GM23338 (cell line): ENCODE measurements around the gene LYRM9.

Experiments
- CREB1 ChIP-seq: fragments of 250-450 bp; sonication (Bioruptor Pico); IDR thresholded peaks from 2 replicates; pipeline ENCODE4 v1.5.0; 2020; ENCODE audit warnings: low read depth, mild to moderate bottlenecking, moderate library complexity
- ETS1 ChIP-seq: IDR thresholded peaks from 2 replicates; pipeline ENCODE4 v1.6.1; 2016; ENCODE audit warnings: antibody characterized with exemption
- EZH2 ChIP-seq: fragments of 200-600 bp; sonication (generic); IDR thresholded peaks from one replicate; pipeline ENCODE4 v1.8.0; 2017; ENCODE audit warnings: antibody characterized with exemption, mild to moderate bottlenecking, low read depth; ENCODE audit not compliant: unreplicated experiment
- EZH2phosphoT487 ChIP-seq: fragments of 200-600 bp; sonication (generic); IDR thresholded peaks from one replicate; pipeline ENCODE4 v1.8.1; 2018; ENCODE audit warnings: antibody characterized with exemption; ENCODE audit not compliant: unreplicated experiment
- JUNB ChIP-seq: IDR thresholded peaks from one replicate; pipeline ENCODE4 v1.6.1; 2016; ENCODE audit warnings: antibody characterized with exemption; ENCODE audit not compliant: unreplicated experiment
- POLR2AphosphoS5 ChIP-seq: IDR thresholded peaks from 2 replicates; pipeline ENCODE4 v1.6.1; 2016; ENCODE audit warnings: antibody characterized with exemption, low read depth
- REST ChIP-seq: IDR thresholded peaks from one replicate; pipeline ENCODE4 v1.6.1; 2018; ENCODE audit warnings: antibody characterized with exemption; ENCODE audit not compliant: unreplicated experiment
- STAT1 ChIP-seq: IDR thresholded peaks from one replicate; pipeline ENCODE4 v1.6.1; 2016; ENCODE audit warnings: antibody characterized with exemption; ENCODE audit not compliant: unreplicated experiment
- ZNF114 ChIP-seq: fragments of 250-450 bp; sonication (Bioruptor Pico); IDR thresholded peaks from 2 replicates; pipeline ENCODE4 v1.5.0; 2020; ENCODE audit warnings: mild to moderate bottlenecking, moderate library complexity
- ZNF331 ChIP-seq: fragments of 250-450 bp; sonication (Bioruptor Pico); IDR thresholded peaks from 2 replicates; pipeline ENCODE4 v1.5.0; 2020; ENCODE audit warnings: low read depth, mild to moderate bottlenecking, moderate library complexity
- TF ChIP-seq, protein P1 (sequence below), 2 experiments: fragments of 200-600 bp in 1 of 2; sonication (generic) in 1 of 2; conservative IDR thresholded peaks; 2 replicates each; pipeline versions ENCODE4 v1.5.1 to v1.6.1; 2016 to 2017; ENCODE audit warnings: antibody characterized with exemption in 2 of 2, low read depth in 2 of 2, mild to moderate bottlenecking in 2 of 2, moderate library complexity in 1 of 2
- TF ChIP-seq, protein P2 (sequence below): fragments of 250-450 bp; sonication (Bioruptor Pico); IDR thresholded peaks from 2 replicates; pipeline ENCODE4 v1.5.0; 2020; ENCODE audit warnings: mild to moderate bottlenecking, moderate library complexity

DNA sequence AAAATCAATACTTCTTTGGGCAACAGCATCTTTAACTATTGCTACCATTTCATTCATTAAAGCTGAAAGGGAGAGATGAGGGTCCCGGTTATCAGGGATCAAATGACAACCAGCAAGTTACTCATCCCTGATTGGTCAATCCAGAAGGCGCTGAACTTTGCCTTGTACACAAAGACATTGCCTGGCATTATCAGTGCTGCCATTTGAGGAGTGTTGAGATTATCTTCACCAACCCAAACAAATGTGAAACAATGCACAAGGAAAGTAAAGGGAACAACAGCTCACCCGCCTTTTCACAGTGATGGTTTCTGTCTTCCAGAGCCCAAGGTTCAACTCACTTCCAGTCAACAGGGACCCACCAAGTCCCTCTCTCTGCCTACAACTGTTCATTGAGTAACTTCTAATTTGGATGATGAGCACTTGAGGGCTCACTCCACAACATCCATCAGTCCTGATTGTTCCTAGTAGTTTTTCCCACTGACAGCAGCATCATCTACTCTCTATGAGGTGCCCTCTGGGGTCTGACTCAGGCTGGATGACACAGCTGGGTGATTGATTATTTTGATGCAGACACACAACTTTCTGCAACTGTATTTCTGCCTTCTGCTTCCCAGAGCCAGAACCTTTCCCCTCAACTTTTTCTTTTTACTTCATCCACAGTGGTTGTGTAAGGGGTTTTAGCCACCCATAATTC lies 32.0 kb downstream of the LYRM9 start:
- TF ChIP-seq, protein P1, sequence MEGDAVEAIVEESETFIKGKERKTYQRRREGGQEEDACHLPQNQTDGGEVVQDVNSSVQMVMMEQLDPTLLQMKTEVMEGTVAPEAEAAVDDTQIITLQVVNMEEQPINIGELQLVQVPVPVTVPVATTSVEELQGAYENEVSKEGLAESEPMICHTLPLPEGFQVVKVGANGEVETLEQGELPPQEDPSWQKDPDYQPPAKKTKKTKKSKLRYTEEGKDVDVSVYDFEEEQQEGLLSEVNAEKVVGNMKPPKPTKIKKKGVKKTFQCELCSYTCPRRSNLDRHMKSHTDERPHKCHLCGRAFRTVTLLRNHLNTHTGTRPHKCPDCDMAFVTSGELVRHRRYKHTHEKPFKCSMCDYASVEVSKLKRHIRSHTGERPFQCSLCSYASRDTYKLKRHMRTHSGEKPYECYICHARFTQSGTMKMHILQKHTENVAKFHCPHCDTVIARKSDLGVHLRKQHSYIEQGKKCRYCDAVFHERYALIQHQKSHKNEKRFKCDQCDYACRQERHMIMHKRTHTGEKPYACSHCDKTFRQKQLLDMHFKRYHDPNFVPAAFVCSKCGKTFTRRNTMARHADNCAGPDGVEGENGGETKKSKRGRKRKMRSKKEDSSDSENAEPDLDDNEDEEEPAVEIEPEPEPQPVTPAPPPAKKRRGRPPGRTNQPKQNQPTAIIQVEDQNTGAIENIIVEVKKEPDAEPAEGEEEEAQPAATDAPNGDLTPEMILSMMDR (conservative IDR thresholded peaks at IDR 0.05; ENCODE audit: low read depth in 2 of 2) = no peak
- TF ChIP-seq EZH2 = no peak
- no peak for TF ChIP-seq ETS1
- TF ChIP-seq ZNF114 (CRISPR knock-in tag) = no peak
- TF ChIP-seq JUNB = no peak
- TF ChIP-seq REST = no peak
- TF ChIP-seq EZH2phosphoT487 = no peak
- no peak for TF ChIP-seq POLR2AphosphoS5
- TF ChIP-seq CREB1 = no peak
- TF ChIP-seq STAT1 = no peak
- TF ChIP-seq ZNF331 (CRISPR knock-in tag) = no peak
- TF ChIP-seq, protein P2, sequence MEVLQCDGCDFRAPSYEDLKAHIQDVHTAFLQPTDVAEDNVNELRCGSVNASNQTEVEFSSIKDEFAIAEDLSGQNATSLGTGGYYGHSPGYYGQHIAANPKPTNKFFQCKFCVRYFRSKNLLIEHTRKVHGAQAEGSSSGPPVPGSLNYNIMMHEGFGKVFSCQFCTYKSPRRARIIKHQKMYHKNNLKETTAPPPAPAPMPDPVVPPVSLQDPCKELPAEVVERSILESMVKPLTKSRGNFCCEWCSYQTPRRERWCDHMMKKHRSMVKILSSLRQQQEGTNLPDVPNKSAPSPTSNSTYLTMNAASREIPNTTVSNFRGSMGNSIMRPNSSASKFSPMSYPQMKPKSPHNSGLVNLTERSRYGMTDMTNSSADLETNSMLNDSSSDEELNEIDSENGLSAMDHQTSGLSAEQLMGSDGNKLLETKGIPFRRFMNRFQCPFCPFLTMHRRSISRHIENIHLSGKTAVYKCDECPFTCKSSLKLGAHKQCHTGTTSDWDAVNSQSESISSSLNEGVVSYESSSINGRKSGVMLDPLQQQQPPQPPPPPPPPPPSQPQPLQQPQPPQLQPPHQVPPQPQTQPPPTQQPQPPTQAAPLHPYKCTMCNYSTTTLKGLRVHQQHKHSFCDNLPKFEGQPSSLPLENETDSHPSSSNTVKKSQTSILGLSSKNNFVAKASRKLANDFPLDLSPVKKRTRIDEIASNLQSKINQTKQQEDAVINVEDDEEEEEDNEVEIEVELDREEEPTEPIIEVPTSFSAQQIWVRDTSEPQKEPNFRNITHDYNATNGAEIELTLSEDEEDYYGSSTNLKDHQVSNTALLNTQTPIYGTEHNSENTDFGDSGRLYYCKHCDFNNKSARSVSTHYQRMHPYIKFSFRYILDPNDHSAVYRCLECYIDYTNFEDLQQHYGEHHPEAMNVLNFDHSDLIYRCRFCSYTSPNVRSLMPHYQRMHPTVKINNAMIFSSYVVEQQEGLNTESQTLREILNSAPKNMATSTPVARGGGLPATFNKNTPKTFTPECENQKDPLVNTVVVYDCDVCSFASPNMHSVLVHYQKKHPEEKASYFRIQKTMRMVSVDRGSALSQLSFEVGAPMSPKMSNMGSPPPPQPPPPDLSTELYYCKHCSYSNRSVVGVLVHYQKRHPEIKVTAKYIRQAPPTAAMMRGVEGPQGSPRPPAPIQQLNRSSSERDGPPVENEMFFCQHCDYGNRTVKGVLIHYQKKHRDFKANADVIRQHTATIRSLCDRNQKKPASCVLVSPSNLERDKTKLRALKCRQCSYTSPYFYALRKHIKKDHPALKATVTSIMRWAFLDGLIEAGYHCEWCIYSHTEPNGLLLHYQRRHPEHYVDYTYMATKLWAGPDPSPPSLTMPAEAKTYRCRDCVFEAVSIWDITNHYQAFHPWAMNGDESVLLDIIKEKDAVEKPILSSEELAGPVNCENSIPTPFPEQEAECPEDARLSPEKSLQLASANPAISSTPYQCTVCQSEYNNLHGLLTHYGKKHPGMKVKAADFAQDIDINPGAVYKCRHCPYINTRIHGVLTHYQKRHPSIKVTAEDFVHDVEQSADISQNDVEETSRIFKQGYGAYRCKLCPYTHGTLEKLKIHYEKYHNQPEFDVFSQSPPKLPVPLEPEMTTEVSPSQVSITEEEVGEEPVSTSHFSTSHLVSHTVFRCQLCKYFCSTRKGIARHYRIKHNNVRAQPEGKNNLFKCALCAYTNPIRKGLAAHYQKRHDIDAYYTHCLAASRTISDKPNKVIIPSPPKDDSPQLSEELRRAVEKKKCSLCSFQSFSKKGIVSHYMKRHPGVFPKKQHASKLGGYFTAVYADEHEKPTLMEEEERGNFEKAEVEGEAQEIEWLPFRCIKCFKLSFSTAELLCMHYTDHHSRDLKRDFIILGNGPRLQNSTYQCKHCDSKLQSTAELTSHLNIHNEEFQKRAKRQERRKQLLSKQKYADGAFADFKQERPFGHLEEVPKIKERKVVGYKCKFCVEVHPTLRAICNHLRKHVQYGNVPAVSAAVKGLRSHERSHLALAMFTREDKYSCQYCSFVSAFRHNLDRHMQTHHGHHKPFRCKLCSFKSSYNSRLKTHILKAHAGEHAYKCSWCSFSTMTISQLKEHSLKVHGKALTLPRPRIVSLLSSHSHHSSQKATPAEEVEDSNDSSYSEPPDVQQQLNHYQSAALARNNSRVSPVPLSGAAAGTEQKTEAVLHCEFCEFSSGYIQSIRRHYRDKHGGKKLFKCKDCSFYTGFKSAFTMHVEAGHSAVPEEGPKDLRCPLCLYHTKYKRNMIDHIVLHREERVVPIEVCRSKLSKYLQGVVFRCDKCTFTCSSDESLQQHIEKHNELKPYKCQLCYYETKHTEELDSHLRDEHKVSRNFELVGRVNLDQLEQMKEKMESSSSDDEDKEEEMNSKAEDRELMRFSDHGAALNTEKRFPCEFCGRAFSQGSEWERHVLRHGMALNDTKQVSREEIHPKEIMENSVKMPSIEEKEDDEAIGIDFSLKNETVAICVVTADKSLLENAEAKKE (CRISPR knock-in tag) = no peak
